Tibial nerve (tissue), 4 donors: ENCODE measurements around the gene STARD9. TPM values are rescaled to one million over a fixed set of nuclear protein-coding genes. Genes with fewer than 3 reads are reported as not detected.

ENCODE experiments used
- DNase-seq, 2 donors: peaks; one replicate each; pipeline ENCODE4 v3.0.0-alpha.2; 2019; ENCODE audit warnings: low spot score in 2 of 2
- H3K27ac ChIP-seq, 4 donors: fragments of 200-600 bp; sonication (generic) in 3 of 4; one replicate each; pipeline ENCODE4 v1.5.1; 2017 to 2019; ENCODE audit warnings: mild to moderate bottlenecking in 1 of 4
- H3K27me3 ChIP-seq, 2 donors: fragments of 200-600 bp; sonication (generic) in 1 of 2; one replicate each; pipeline versions ENCODE4 v1.5.1 to v1.6.0; 2017 to 2019
- H3K36me3 ChIP-seq, 3 donors: fragments of 200-600 bp; sonication (generic); one replicate each; pipeline ENCODE4 v1.5.1; 2018 to 2019
- H3K4me1 ChIP-seq, 4 donors: fragments of 200-600 bp; sonication (generic) in 3 of 4; one replicate each; pipeline ENCODE4 v1.5.1; 2017 to 2019
- H3K4me3 ChIP-seq, 4 donors: fragments of 200-600 bp; sonication (generic) in 3 of 4; one replicate each; pipeline ENCODE4 v1.5.1; 2017 to 2019; ENCODE audit warnings: mild to moderate bottlenecking in 1 of 4, moderate library complexity in 1 of 4
- H3K9me3 ChIP-seq, 4 donors: fragments of 200-600 bp; sonication (generic) in 3 of 4; one replicate each; pipeline ENCODE4 v1.5.1; 2017 to 2019
- EP300 ChIP-seq, 2 donors: sonication (generic); formaldehyde crosslinking; IDR thresholded peaks; one replicate each; pipeline ENCODE4 v1.6.1; 2017; ENCODE audit warnings: antibody characterized with exemption in 2 of 2, mild to moderate bottlenecking in 1 of 2
- POLR2A ChIP-seq, 2 donors: fragments of 450-650 bp; IDR thresholded peaks; one replicate each; pipeline ENCODE4 v1.6.1; 2017; ENCODE audit warnings: antibody characterized with exemption in 2 of 2, mild to moderate bottlenecking in 2 of 2, moderate library complexity in 2 of 2
- WGBS, 2 donors: methylation state at CpG; one replicate each; pipeline ENCODE4 v1.1.5; 2018; 5-methylcytosine and 5-hydroxymethylcytosine counted together
- total RNA-seq, 4 donors: library from RNA; depleted of rRNA; stranded (reverse); fragments of >200 nt; gene quantifications; one replicate each; pipeline ENCODE4 v1.1.0, GENCODE V29; 2016
- TF ChIP-seq, protein P1 (sequence below), 5 experiments: fragments of 200-600 bp in 3 of 5; fragments of 450-650 bp in 2 of 5; sonication (generic) in 3 of 5; IDR thresholded peaks; one replicate each; pipeline ENCODE4 v1.5.1; 2016 to 2019; ENCODE audit warnings: antibody characterized with exemption in 5 of 5, mild to moderate bottlenecking in 3 of 5, moderate library complexity in 2 of 5

Gene STARD9
- total RNA-seq, 4 donors from 2014 or later: 66.6 to 95.1 (median 80.3) TPM

DNA sequence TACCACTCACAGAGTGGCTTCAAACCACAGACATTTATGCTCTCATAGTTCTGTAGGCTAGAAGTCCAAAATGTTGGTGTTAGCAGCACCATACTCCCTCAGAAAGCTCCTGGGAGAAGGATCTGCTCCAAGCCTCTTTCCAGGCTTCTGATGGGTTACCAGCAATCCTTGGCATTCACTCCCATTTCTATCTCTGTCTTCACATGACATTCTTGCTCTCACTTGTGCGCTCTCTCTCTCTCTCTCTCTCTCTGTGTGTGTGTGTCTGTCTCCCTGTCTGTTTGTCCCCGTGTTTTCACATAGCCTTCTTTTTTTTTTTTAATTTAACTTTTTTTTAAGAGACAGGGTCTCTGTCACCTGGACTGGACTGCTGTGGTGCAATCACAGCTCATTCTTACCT lies 135.3 kb downstream of the STARD9 start:
- H3K4me3 ChIP-seq: no peak overlapping the region
- no peaks in the 10 kb centered on the region for H3K9me3 ChIP-seq
- no peak for DNase-seq
- TF ChIP-seq POLR2A (IDR thresholded peaks at IDR 0.05) (no peak), EP300 (IDR thresholded peaks at IDR 0.05) (no peak)
- TF ChIP-seq, protein P1, sequence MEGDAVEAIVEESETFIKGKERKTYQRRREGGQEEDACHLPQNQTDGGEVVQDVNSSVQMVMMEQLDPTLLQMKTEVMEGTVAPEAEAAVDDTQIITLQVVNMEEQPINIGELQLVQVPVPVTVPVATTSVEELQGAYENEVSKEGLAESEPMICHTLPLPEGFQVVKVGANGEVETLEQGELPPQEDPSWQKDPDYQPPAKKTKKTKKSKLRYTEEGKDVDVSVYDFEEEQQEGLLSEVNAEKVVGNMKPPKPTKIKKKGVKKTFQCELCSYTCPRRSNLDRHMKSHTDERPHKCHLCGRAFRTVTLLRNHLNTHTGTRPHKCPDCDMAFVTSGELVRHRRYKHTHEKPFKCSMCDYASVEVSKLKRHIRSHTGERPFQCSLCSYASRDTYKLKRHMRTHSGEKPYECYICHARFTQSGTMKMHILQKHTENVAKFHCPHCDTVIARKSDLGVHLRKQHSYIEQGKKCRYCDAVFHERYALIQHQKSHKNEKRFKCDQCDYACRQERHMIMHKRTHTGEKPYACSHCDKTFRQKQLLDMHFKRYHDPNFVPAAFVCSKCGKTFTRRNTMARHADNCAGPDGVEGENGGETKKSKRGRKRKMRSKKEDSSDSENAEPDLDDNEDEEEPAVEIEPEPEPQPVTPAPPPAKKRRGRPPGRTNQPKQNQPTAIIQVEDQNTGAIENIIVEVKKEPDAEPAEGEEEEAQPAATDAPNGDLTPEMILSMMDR (IDR thresholded peaks at IDR 0.05): no peak
- H3K27ac ChIP-seq: no peak overlapping the region
- 86 to 88% methylated on average over 2 of the region's 2 CpGs for WGBS, 2 donors
- peaks cover 0 to 29% (median 0%) of the 10 kb centered on the region in 3 donors for H3K36me3 ChIP-seq
- H3K27me3 ChIP-seq: no peaks in the 10 kb centered on the region
- H3K4me1 ChIP-seq: peaks cover 0 to 3% (median 0%) of the 10 kb centered on the region in 4 donors

DNA sequence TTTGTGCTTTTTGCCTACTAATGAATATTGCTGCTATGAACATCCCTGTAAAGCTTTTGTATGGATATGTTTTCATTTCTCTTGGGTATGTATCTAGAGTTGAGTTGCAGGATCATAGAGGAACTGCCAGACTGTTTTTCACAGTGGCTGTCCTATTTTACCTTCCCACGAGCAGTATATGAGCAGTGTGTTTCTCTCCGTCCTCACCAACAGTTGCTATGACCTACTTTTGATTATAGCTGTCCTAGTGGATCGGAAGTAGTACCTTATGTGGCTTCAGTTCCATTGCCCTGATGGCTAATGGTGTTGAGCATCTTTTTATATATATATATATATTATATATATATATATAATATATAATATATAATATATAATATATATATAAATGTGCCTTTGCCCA lies 136.3 kb downstream of the STARD9 start:
- H3K27ac ChIP-seq: no peak overlapping the region
- TF ChIP-seq EP300 (IDR thresholded peaks at IDR 0.05): no peak
- no peak for TF ChIP-seq POLR2A (IDR thresholded peaks at IDR 0.05)
- TF ChIP-seq, protein P1 (IDR thresholded peaks at IDR 0.05): no peak
- no peaks in the 10 kb centered on the region for H3K9me3 ChIP-seq
- WGBS, 2 donors: 94 to 96% methylated on average over 3 of the region's 3 CpGs
- DNase-seq: no peak
- peaks cover 0 to 29% (median 0%) of the 10 kb centered on the region in 3 donors for H3K36me3 ChIP-seq
- no peak overlapping the region for H3K4me3 ChIP-seq
- no peaks in the 10 kb centered on the region for H3K27me3 ChIP-seq
- peaks cover 0 to 3% (median 0%) of the 10 kb centered on the region in 4 donors for H3K4me1 ChIP-seq

DNA sequence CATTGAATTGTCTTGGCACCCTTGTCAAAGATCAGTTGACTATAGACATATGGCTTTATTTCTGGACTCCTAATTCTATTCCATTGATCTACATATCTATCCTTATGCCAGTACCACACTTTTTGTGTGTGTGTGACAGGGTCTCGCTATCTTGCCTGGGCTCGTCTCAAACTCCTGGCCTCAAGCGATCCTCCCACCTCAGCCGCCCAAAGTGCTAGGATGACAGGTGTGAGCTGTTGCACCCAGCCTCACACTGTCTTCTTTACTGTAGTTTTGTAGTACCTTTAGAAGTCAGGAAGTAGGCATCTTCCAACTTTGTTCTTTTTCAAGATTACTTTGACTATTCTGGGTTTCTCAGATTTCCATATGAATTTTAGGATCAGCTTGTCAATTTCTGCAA lies 137.2 kb downstream of the STARD9 start:
- WGBS, 2 donors: 97 to 100% methylated on average over 4 of the region's 4 CpGs

DNA sequence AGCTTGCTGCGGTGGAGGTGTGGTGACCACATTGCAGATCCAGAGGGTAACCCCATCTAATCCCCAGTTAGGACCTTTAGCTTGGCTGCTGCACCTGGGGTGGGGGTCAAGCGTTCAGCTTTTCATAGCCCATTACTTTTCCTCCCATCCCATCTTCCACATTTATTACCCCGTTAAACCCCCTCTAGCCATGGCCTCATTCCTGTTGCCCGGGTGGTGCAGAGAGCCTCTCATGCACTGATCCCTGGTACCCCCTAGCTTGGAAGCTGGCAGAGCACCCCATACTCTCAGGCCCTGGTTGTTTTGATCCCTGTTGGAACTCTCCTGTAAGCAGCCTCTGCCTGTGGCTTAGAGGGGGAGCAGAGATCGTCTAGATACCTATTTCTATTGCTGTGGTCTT lies 140.7 kb downstream of the STARD9 start:
- Histone ChIP-seq H3K4me3 (no peak overlapping the region), H3K27me3 (no peaks in the 10 kb centered on the region), H3K27ac (no peak overlapping the region), H3K9me3 (no peaks in the 10 kb centered on the region), H3K36me3 (peaks cover 0 to 54% (median 3%) of the 10 kb centered on the region in 3 donors), H3K4me1 (no peaks in the 10 kb centered on the region)
- no peak for DNase-seq
- WGBS, 2 donors: 83 to 94% methylated on average over 5 of the region's 5 CpGs
- no peak for TF ChIP-seq POLR2A (IDR thresholded peaks at IDR 0.05)
- no peak for TF ChIP-seq EP300 (IDR thresholded peaks at IDR 0.05)
- TF ChIP-seq, protein P1 (IDR thresholded peaks at IDR 0.05): no peak

More for the DNA sequence above, 137.2 kb downstream of the STARD9 start:
- no peak overlapping the region for H3K27ac ChIP-seq
- H3K36me3 ChIP-seq: peaks cover 0 to 38% (median 0%) of the 10 kb centered on the region in 3 donors
- TF ChIP-seq, protein P1 (IDR thresholded peaks at IDR 0.05): no peak
- TF ChIP-seq EP300 (IDR thresholded peaks at IDR 0.05) (no peak), POLR2A (IDR thresholded peaks at IDR 0.05) (no peak)
- H3K27me3 ChIP-seq: no peaks in the 10 kb centered on the region
- no peaks in the 10 kb centered on the region for H3K9me3 ChIP-seq
- DNase-seq: no peak
- H3K4me3 ChIP-seq: no peak overlapping the region
- H3K4me1 ChIP-seq: no peaks in the 10 kb centered on the region

DNA sequence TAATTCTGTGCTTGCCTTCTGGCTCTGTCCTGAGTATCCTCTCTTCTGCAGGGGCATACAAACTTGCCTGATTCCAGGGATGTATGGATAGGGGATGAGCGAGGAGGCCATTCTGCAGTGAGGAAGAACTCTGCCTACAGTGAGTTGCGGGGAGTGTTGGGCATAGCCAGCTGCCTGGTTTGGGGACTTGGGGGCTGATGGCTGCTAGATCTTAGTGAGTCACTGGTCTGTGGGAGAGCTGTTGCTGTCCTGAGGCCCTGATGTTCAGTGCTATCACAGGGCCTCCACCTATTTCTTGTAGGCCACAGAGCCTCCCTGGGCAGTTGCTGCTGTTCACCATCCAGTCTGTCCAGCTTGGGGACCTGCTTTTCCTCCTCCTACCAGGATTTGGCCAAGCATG lies 141.2 kb downstream of the STARD9 start:
- DNase-seq: no peak
- TF ChIP-seq POLR2A (IDR thresholded peaks at IDR 0.05) (no peak), EP300 (IDR thresholded peaks at IDR 0.05) (no peak)
- TF ChIP-seq, protein P1 (IDR thresholded peaks at IDR 0.05): no peak
- Histone ChIP-seq H3K4me3 (no peak overlapping the region), H3K27me3 (no peaks in the 10 kb centered on the region), H3K27ac (no peak overlapping the region), H3K4me1 (no peaks in the 10 kb centered on the region), H3K9me3 (no peaks in the 10 kb centered on the region), H3K36me3 (peaks cover 0 to 55% (median 3%) of the 10 kb centered on the region in 3 donors)
- WGBS, 2 donors: 94 to 100% methylated on average over 2 of the region's 2 CpGs
